ENCODE data around the gene ZNF544.

DNA sequence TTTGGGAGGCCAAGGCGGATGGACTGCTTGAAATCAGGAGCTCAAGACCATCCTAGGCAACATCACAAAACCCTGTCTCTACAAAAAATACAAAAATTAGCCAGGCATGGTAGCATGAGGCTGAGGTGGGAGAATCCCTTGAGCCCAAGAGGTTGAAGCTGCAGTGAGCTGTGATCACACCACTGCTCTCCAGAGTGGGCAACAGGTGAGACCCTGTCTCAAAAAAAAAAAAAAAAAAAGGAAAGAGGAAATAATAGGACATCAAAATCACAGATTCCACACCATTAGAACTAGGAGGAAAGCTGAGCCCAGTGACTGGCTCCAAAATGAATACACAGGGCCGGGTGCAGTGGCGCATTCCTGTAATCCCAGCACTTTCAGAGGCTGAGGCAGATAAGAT, 46.9 kb downstream of the ZNF544 start:
- no peak for TF ChIP-seq POLR2AphosphoS5 (IDR thresholded peaks at IDR 0.05)
- TF ChIP-seq CTCF (IDR thresholded peaks at IDR 0.05): no peak
- TF ChIP-seq POLR2A (IDR thresholded peaks at IDR 0.05; ENCODE audit: low read depth): no peak

All from esophagus muscularis mucosa (tissue), 3 donors.